WTC11 (cell line): ENCODE data around the gene ANKRD23. TPM values are rescaled to one million over a fixed set of nuclear protein-coding genes. Genes with fewer than 3 reads are reported as not detected.
A peak's percentile ranks its signal among the peaks of the same experiment; 100 is the strongest.

Source experiments
- ATF6 ChIP-seq: sonication (generic); formaldehyde crosslinking; IDR thresholded peaks from 2 replicates; pipeline ENCODE4 v1.8.1; 2023; ENCODE audit warnings: mild to moderate bottlenecking, missing genetic modification reagents
- CREB1 ChIP-seq: sonication (generic); formaldehyde crosslinking; IDR thresholded peaks from 2 replicates; pipeline ENCODE4 v1.8.0; 2023; ENCODE audit warnings: mild to moderate bottlenecking, missing genetic modification reagents
- E2F4 ChIP-seq: sonication (generic); formaldehyde crosslinking; IDR thresholded peaks from 2 replicates; pipeline ENCODE4 v1.8.1; 2022; ENCODE audit warnings: low read depth, mild to moderate bottlenecking, moderate library complexity, missing genetic modification reagents, borderline replicate concordance
- ELF4 ChIP-seq: sonication (generic); formaldehyde crosslinking; IDR thresholded peaks from 2 replicates; pipeline ENCODE4 v1.8.1; 2022; ENCODE audit warnings: low read depth, mild to moderate bottlenecking, moderate library complexity, missing genetic modification reagents
- HMGA2 ChIP-seq: fragments of 250-450 bp; sonication (Bioruptor Pico); IDR thresholded peaks from 2 replicates; pipeline ENCODE4 v1.4.0; 2021; ENCODE audit warnings: mild to moderate bottlenecking, moderate library complexity
- HMGXB4 ChIP-seq: sonication (generic); formaldehyde crosslinking; IDR thresholded peaks from 2 replicates; pipeline ENCODE4 v1.8.1; 2023; ENCODE audit warnings: mild to moderate bottlenecking, moderate library complexity, missing genetic modification reagents
- JUN ChIP-seq: sonication (generic); formaldehyde crosslinking; IDR thresholded peaks from 2 replicates; pipeline ENCODE4 v1.8.0; 2023; ENCODE audit warnings: mild to moderate bottlenecking, missing genetic modification reagents
- KAT7 ChIP-seq: sonication (generic); formaldehyde crosslinking; IDR thresholded peaks from 2 replicates; pipeline ENCODE4 v1.8.1; 2023; ENCODE audit warnings: missing genetic modification reagents, mild to moderate bottlenecking, borderline replicate concordance
- NFATC4 ChIP-seq: fragments of 250-450 bp; sonication (Bioruptor Pico); IDR thresholded peaks from 2 replicates; pipeline ENCODE4 v1.9.0; 2021; ENCODE audit warnings: mild to moderate bottlenecking
- NR1H2 ChIP-seq: sonication (generic); formaldehyde crosslinking; IDR thresholded peaks from 2 replicates; pipeline ENCODE4 v1.9.0; 2021; ENCODE audit warnings: mild to moderate bottlenecking, moderate library complexity, missing genetic modification reagents
- NR3C1 ChIP-seq: sonication (generic); formaldehyde crosslinking; conservative IDR thresholded peaks from 2 replicates; pipeline ENCODE4 v1.8.1; 2023; ENCODE audit warnings: low read depth, mild to moderate bottlenecking, missing genetic modification reagents
- TCF7 ChIP-seq: sonication (generic); formaldehyde crosslinking; IDR thresholded peaks from 2 replicates; pipeline ENCODE4 v1.8.0; 2022; ENCODE audit warnings: mild to moderate bottlenecking, low read depth, missing genetic modification reagents, moderate library complexity
- ZNF121 ChIP-seq: sonication (generic); formaldehyde crosslinking; IDR thresholded peaks from 2 replicates; pipeline ENCODE4 v1.8.0; 2023; ENCODE audit warnings: missing genetic modification reagents
- ZNF138 ChIP-seq: sonication (generic); formaldehyde crosslinking; conservative IDR thresholded peaks from 2 replicates; pipeline ENCODE4 v1.8.1; 2022; ENCODE audit warnings: mild to moderate bottlenecking, moderate library complexity, missing genetic modification reagents
- ZNF263 ChIP-seq: sonication (generic); formaldehyde crosslinking; IDR thresholded peaks from 2 replicates; pipeline ENCODE4 v1.8.1; 2022; ENCODE audit warnings: low read depth, mild to moderate bottlenecking, moderate library complexity, missing genetic modification reagents
- ZNF512 ChIP-seq: sonication (generic); formaldehyde crosslinking; IDR thresholded peaks from 2 replicates; pipeline ENCODE4 v1.8.1; 2022; ENCODE audit warnings: missing genetic modification reagents, borderline replicate concordance
- ZNF671 ChIP-seq: fragments of 250-450 bp; sonication (Bioruptor Pico); IDR thresholded peaks from 2 replicates; pipeline ENCODE4 v1.8.0; 2021; ENCODE audit warnings: mild to moderate bottlenecking
- total RNA-seq: library from RNA; stranded (reverse); gene quantifications from 3 replicates; pipeline ENCODE4 v1.2.3, GENCODE V29; 2021
- TF ChIP-seq, protein P1 (sequence below): sonication (generic); formaldehyde crosslinking; IDR thresholded peaks from 2 replicates; pipeline ENCODE4 v1.8.0; 2022; ENCODE audit warnings: mild to moderate bottlenecking, missing genetic modification reagents
- TF ChIP-seq, protein P2 (sequence below): sonication (generic); formaldehyde crosslinking; IDR thresholded peaks from 2 replicates; pipeline ENCODE4 v1.8.0; 2022; ENCODE audit warnings: mild to moderate bottlenecking, missing genetic modification reagents
- TF ChIP-seq, protein P3 (sequence below): fragments of 250-450 bp; sonication (Bioruptor Pico); IDR thresholded peaks from 2 replicates; pipeline ENCODE4 v1.9.0; 2021; ENCODE audit warnings: mild to moderate bottlenecking
- TF ChIP-seq, protein P4 (sequence below): sonication (generic); formaldehyde crosslinking; IDR thresholded peaks from 2 replicates; pipeline ENCODE4 v1.8.0; 2022; ENCODE audit warnings: missing genetic modification reagents
- TF ChIP-seq, protein P5 (sequence below): sonication (generic); formaldehyde crosslinking; IDR thresholded peaks from 2 replicates; pipeline ENCODE4 v1.8.1; 2023; ENCODE audit warnings: mild to moderate bottlenecking, missing genetic modification reagents, moderate library complexity

ANKRD23 gene
- total RNA-seq, 1 experiment from 2014 or later = 3.2 TPM

DNA sequence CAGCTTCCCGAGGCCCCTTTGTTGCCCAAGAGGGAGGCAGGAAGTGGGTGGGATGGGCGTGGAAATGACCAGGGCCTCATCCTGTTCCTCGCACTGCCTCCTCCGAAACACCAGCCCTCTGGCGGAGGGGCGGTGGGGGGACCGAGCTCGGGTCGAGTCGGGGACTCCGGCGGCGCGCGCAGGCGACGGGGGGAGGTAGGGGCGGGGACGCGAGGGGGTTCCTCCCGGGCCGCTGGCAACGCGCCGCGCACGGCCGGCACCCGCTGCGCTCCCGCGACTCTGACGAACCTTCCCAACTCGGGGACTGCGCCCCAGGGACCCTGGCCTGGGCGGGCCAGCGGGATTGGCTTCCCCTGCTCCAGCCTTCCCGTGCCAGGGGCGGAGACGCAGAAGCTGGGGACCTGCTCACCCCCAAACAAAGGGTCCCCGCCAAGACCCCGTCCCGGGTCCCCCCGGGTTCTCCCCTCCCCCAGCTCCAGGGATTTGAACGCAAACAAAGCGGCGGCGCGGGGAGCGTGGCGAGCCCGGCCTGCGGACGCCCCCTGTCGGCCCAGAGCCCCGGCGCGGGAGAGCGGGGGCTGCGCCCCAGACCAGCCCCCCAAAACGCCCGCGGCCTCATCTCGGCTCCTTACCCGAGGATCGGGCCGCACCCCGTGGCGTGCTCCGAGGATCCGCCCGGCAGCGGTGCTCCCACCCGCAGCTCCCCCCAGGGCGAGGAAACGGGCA, 24.9 kb upstream of the ANKRD23 start (continued):
- TF ChIP-seq TCF7 (CRISPR knock-in tag) (no peak), ZNF121 (CRISPR knock-in tag) (no peak), JUN (CRISPR knock-in tag) (peak; percentile 50), NR1H2 (CRISPR knock-in tag) (no peak), ZNF138 (no peak), KAT7 (CRISPR knock-in tag) (no peak), CREB1 (CRISPR knock-in tag) (no peak), ATF6 (CRISPR knock-in tag) (no peak), NFATC4 (CRISPR knock-in tag) (no peak), HMGA2 (CRISPR knock-in tag) (no peak), ELF4 (CRISPR knock-in tag) (0 out of 2 replicates have a peak, but pooled peaks have one; percentile 69), ZNF671 (no peak), HMGXB4 (CRISPR knock-in tag) (peak; percentile 77; the same call in 1 of the 2 replicates), ZNF512 (CRISPR knock-in tag) (no peak), NR3C1 (CRISPR knock-in tag) (no peak), E2F4 (CRISPR knock-in tag) (peak; percentile 4; the same call in 1 of the 2 replicates), ZNF263 (CRISPR knock-in tag) (peak; percentile 69)
- TF ChIP-seq, protein P1, sequence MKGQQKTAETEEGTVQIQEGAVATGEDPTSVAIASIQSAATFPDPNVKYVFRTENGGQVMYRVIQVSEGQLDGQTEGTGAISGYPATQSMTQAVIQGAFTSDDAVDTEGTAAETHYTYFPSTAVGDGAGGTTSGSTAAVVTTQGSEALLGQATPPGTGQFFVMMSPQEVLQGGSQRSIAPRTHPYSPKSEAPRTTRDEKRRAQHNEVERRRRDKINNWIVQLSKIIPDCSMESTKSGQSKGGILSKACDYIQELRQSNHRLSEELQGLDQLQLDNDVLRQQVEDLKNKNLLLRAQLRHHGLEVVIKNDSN = no peak
- TF ChIP-seq, protein P2, sequence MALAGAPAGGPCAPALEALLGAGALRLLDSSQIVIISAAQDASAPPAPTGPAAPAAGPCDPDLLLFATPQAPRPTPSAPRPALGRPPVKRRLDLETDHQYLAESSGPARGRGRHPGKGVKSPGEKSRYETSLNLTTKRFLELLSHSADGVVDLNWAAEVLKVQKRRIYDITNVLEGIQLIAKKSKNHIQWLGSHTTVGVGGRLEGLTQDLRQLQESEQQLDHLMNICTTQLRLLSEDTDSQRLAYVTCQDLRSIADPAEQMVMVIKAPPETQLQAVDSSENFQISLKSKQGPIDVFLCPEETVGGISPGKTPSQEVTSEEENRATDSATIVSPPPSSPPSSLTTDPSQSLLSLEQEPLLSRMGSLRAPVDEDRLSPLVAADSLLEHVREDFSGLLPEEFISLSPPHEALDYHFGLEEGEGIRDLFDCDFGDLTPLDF (CRISPR knock-in tag) = no peak
- TF ChIP-seq, protein P3, sequence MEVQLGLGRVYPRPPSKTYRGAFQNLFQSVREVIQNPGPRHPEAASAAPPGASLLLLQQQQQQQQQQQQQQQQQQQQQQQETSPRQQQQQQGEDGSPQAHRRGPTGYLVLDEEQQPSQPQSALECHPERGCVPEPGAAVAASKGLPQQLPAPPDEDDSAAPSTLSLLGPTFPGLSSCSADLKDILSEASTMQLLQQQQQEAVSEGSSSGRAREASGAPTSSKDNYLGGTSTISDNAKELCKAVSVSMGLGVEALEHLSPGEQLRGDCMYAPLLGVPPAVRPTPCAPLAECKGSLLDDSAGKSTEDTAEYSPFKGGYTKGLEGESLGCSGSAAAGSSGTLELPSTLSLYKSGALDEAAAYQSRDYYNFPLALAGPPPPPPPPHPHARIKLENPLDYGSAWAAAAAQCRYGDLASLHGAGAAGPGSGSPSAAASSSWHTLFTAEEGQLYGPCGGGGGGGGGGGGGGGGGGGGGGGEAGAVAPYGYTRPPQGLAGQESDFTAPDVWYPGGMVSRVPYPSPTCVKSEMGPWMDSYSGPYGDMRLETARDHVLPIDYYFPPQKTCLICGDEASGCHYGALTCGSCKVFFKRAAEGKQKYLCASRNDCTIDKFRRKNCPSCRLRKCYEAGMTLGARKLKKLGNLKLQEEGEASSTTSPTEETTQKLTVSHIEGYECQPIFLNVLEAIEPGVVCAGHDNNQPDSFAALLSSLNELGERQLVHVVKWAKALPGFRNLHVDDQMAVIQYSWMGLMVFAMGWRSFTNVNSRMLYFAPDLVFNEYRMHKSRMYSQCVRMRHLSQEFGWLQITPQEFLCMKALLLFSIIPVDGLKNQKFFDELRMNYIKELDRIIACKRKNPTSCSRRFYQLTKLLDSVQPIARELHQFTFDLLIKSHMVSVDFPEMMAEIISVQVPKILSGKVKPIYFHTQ (CRISPR knock-in tag) = no peak
- TF ChIP-seq, protein P4, sequence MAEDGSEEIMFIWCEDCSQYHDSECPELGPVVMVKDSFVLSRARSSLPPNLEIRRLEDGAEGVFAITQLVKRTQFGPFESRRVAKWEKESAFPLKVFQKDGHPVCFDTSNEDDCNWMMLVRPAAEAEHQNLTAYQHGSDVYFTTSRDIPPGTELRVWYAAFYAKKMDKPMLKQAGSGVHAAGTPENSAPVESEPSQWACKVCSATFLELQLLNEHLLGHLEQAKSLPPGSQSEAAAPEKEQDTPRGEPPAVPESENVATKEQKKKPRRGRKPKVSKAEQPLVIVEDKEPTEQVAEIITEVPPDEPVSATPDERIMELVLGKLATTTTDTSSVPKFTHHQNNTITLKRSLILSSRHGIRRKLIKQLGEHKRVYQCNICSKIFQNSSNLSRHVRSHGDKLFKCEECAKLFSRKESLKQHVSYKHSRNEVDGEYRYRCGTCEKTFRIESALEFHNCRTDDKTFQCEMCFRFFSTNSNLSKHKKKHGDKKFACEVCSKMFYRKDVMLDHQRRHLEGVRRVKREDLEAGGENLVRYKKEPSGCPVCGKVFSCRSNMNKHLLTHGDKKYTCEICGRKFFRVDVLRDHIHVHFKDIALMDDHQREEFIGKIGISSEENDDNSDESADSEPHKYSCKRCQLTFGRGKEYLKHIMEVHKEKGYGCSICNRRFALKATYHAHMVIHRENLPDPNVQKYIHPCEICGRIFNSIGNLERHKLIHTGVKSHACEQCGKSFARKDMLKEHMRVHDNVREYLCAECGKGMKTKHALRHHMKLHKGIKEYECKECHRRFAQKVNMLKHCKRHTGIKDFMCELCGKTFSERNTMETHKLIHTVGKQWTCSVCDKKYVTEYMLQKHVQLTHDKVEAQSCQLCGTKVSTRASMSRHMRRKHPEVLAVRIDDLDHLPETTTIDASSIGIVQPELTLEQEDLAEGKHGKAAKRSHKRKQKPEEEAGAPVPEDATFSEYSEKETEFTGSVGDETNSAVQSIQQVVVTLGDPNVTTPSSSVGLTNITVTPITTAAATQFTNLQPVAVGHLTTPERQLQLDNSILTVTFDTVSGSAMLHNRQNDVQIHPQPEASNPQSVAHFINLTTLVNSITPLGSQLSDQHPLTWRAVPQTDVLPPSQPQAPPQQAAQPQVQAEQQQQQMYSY (CRISPR knock-in tag) = no peak
- TF ChIP-seq, protein P5, sequence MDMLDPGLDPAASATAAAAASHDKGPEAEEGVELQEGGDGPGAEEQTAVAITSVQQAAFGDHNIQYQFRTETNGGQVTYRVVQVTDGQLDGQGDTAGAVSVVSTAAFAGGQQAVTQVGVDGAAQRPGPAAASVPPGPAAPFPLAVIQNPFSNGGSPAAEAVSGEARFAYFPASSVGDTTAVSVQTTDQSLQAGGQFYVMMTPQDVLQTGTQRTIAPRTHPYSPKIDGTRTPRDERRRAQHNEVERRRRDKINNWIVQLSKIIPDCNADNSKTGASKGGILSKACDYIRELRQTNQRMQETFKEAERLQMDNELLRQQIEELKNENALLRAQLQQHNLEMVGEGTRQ = no peak; the same call in 1 of the 2 replicates
